ENCODE data around the gene SGCD. TPM values are rescaled to one million over a fixed set of nuclear protein-coding genes. Genes with fewer than 3 reads are reported as not detected.

The SGCD gene
- total RNA-seq, 1 experiment from 2014 or later: not detected

GRCh38 chr5:156367597-156367996 is 40.6 kb downstream of the SGCD start:
- TF ChIP-seq ELF1 (IDR thresholded peaks at IDR 0.05; ENCODE audit: borderline replicate concordance, low read depth) (no peak), ATF3 (IDR thresholded peaks at IDR 0.05) (no peak), FOSL1 (IDR thresholded peaks at IDR 0.05; ENCODE audit: low read depth) (no peak), POLR2AphosphoS5 (IDR thresholded peaks at IDR 0.05; ENCODE audit: low read depth, low read length) (no peak), YY1 (IDR thresholded peaks at IDR 0.05; ENCODE audit: extremely low read depth, insufficient replicate concordance, low read depth, low read length) (no peak), CEBPB (IDR thresholded peaks at IDR 0.05; ENCODE audit: low read depth) (no peak), TCF7L2 (IDR thresholded peaks at IDR 0.05; ENCODE audit: borderline replicate concordance, extremely low read depth, insufficient read depth, insufficient read length) (no peak), RAD21 (IDR thresholded peaks at IDR 0.05; ENCODE audit: low read depth) (no peak), EZH2 (IDR thresholded peaks at IDR 0.05) (no peak), REST (IDR thresholded peaks at IDR 0.05; ENCODE audit: low read depth) (no peak), MAX (IDR thresholded peaks at IDR 0.05) (no peak), SRF (IDR thresholded peaks at IDR 0.05; ENCODE audit: low read depth) (no peak), EGR1 (IDR thresholded peaks at IDR 0.05; ENCODE audit: low read depth) (no peak), ZNF274 (IDR thresholded peaks at IDR 0.05; ENCODE audit: low read depth, low read length) (no peak), CTCF (IDR thresholded peaks at IDR 0.05 in 2 of 3, conservative IDR thresholded peaks at IDR 0.05 in 1 of 3; ENCODE audit: borderline replicate concordance in 1 of 3, insufficient read depth in 1 of 3, low read depth in 2 of 3, low read length in 2 of 3) (no peak), ZBTB33 (IDR thresholded peaks at IDR 0.05; ENCODE audit: extremely low read depth, insufficient replicate concordance, low read length) (no peak), CBX3 (IDR thresholded peaks at IDR 0.05; ENCODE audit: low read depth) (no peak), SIN3A (IDR thresholded peaks at IDR 0.05; ENCODE audit: low read depth) (no peak), EZH2phosphoT487 (IDR thresholded peaks at IDR 0.05; ENCODE audit: borderline replicate concordance) (no peak)
- no peaks in the 10 kb centered on the region for H3K9me2 ChIP-seq (ENCODE audit: insufficient read depth)
- no TSS peak for BruUV-seq (replicated peaks)
- ChIA-PET RAD21 (ENCODE audit: low non-redundant PET in 1 of 2, low total read pairs in 2 of 2, uncharacterized antibody in 2 of 2, unreplicated experiment in 2 of 2) (no interaction called here), POLR2A (no interaction called here), CTCF (no interaction called here)
- no peak for ATAC-seq
- no peak overlapping the region for H3K9ac ChIP-seq (ENCODE audit: low read length)
- H3K27me3 ChIP-seq (ENCODE audit: insufficient read depth, low read length): no peaks in the 10 kb centered on the region
- no peak overlapping the region for H3K4me2 ChIP-seq (ENCODE audit: low read length)
- no peak overlapping the region for H2AFZ ChIP-seq (ENCODE audit: low read depth, low read length, poor library complexity, severe bottlenecking)
- intact Hi-C loops (cut with micrococcal nuclease): loop anchor here (1.0 kb wide), 1 partner anchor 27 kb away; no protein-coding TSS in a partner anchor
- peaks cover 5 to 7% of the 10 kb centered on the region in 2 experiments; a peak in 1 of 4 replicates for H3K9me3 ChIP-seq (ENCODE audit: control insufficient read depth in 1 of 2, insufficient read depth in 1 of 2, low read depth in 1 of 2, low read length in 2 of 2)
- H3K4me3 ChIP-seq (replicated peaks in 1 of 2; ENCODE audit: low read depth in 1 of 2, low read length in 2 of 2): no peak overlapping the region
- no peaks in the 10 kb centered on the region for H4K20me1 ChIP-seq (ENCODE audit: insufficient read depth)
- no peak overlapping the region for H3K27ac ChIP-seq (ENCODE audit: low read depth, low read length)
- H3K79me2 ChIP-seq (ENCODE audit: insufficient read depth, low read length): no peaks in the 10 kb centered on the region
- H3K36me3 ChIP-seq (ENCODE audit: control insufficient read depth in 1 of 2, insufficient read depth in 2 of 2, low read length in 2 of 2): no peaks in the 10 kb centered on the region
- no peak for DNase-seq (ENCODE audit: low read depth, low spot score)
- no peaks in the 10 kb centered on the region for H3K4me1 ChIP-seq (ENCODE audit: control insufficient read depth in 1 of 2, insufficient read depth in 2 of 2, low read length in 2 of 2)

Measured in HCT116 (cell line).